HCT116 (cell line): ENCODE measurements around the gene PCCA. TPM values are rescaled to one million over a fixed set of nuclear protein-coding genes. Genes with fewer than 3 reads are reported as not detected.

Source experiments
- ATAC-seq: fragments of 200-7000 bp; cut with Tn5 transposase; 2 replicates; pipeline ENCODE4 v1.9.1; 2020; ENCODE audit warnings: mild to moderate bottlenecking, moderate library complexity
- BruUV-seq: library from RNA; stranded (reverse); fragments of 400-500 nt; replicated peaks from 2 replicates; lab custom pipeline; 2021; lab: Mats Ljungman, UMichigan
- CTCF ChIA-PET: fragments of 300-600 bp; sonication (Branson Sonifier 250); formaldehyde crosslinking; loops from one replicate; lab custom pipeline; 2021; ENCODE audit warnings: antibody characterized with exemption; lab: Charles Lee
- POLR2A ChIA-PET: fragments of 300-600, 350-600 bp; sonication (Branson Sonifier 250); formaldehyde crosslinking; loops from one replicate; lab custom pipeline; 2021; ENCODE audit warnings: antibody characterized with exemption; lab: Charles Lee
- RAD21 ChIA-PET, 2 experiments: fragments of 300-600 bp; sonication (Branson Sonifier 250); formaldehyde crosslinking; loops; one replicate each; lab custom pipeline; 2023; ENCODE audit warnings: low total read pairs in 2 of 2; ENCODE audit not compliant: uncharacterized antibody in 2 of 2, unreplicated experiment in 2 of 2, low non-redundant PET in 1 of 2; lab: Charles Lee
- DNase-seq: peaks from one replicate; pipeline ENCODE4 v3.0.0-alpha.2; 2010; ENCODE audit warnings: low read depth, low spot score
- H2AFZ ChIP-seq: fragments of 200-600 bp; shearing (Covaris generic), sonication (generic); 2 replicates; pipeline ENCODE4 v1.6.1; 2017; ENCODE audit warnings: low read depth, mixed run types, mixed read lengths, antibody characterized with exemption, low read length; ENCODE audit not compliant: poor library complexity, severe bottlenecking
- H3K27ac ChIP-seq: 2 replicates; pipeline ENCODE4 v1.5.1; 2012; ENCODE audit warnings: low read depth, low read length
- H3K27me3 ChIP-seq: fragments of 200-600 bp; sonication (generic); 2 replicates; pipeline ENCODE4 v1.6.1; 2016; ENCODE audit warnings: mixed run types, low read length, mixed read lengths; ENCODE audit not compliant: insufficient read depth
- H3K36me3 ChIP-seq, 2 experiments: fragments of 200-500 bp in 1 of 2; fragments of 200-600 bp in 1 of 2; sonication (Bioruptor generic) in 1 of 2; sonication (generic) in 1 of 2; 2 replicates each; pipeline versions ENCODE4 v1.5.1 to v1.6.1; 2014 to 2016; ENCODE audit warnings: low read length in 2 of 2, inconsistent platforms in 1 of 2, mixed read lengths in 1 of 2, mixed run types in 1 of 2; ENCODE audit not compliant: insufficient read depth in 2 of 2, control insufficient read depth in 1 of 2
- H3K4me1 ChIP-seq, 2 experiments: fragments of 200-600 bp in 1 of 2; sonication (generic) in 1 of 2; 2 replicates each; pipeline versions ENCODE4 v1.5.1 to v1.6.1; 2012 to 2017; ENCODE audit warnings: low read length in 2 of 2, inconsistent platforms in 1 of 2, mild to moderate bottlenecking in 1 of 2, mixed read lengths in 1 of 2, mixed run types in 1 of 2, moderate library complexity in 1 of 2; ENCODE audit not compliant: insufficient read depth in 2 of 2, control insufficient read depth in 1 of 2
- H3K4me2 ChIP-seq: fragments of 200-600 bp; sonication (generic); 2 replicates; pipeline ENCODE4 v1.6.1; 2017; ENCODE audit warnings: mixed run types, low read length, mixed read lengths
- H3K4me3 ChIP-seq, 2 experiments: fragments of 200-600 bp in 1 of 2; sonication (generic) in 1 of 2; replicated peaks in 1 of 2; 2 replicates each; pipeline ENCODE4 v1.5.1; 2011 to 2016; ENCODE audit warnings: low read length in 2 of 2, control low read depth in 1 of 2, low read depth in 1 of 2, mild to moderate bottlenecking in 1 of 2, mixed read lengths in 1 of 2, mixed run types in 1 of 2
- H3K79me2 ChIP-seq: fragments of 200-600 bp; sonication (generic); 2 replicates; pipeline ENCODE4 v1.6.1; 2017; ENCODE audit warnings: mild to moderate bottlenecking, mixed run types, low read length, moderate library complexity, mixed read lengths; ENCODE audit not compliant: insufficient read depth
- H3K9ac ChIP-seq: fragments of 200-600 bp; sonication (generic); 2 replicates; pipeline ENCODE4 v1.6.1; 2016; ENCODE audit warnings: low read length, mixed read lengths
- H3K9me2 ChIP-seq: fragments of 200-600 bp; sonication (generic), shearing (Covaris generic); 2 replicates; pipeline ENCODE4 v1.6.1; 2017; ENCODE audit warnings: mixed run types, mild to moderate bottlenecking, moderate library complexity; ENCODE audit not compliant: insufficient read depth
- H3K9me3 ChIP-seq, 2 experiments: fragments of 200-500 bp in 1 of 2; fragments of 200-600 bp in 1 of 2; sonication (Bioruptor generic) in 1 of 2; sonication (generic) in 1 of 2; 2 replicates each; pipeline ENCODE4 v1.6.1; 2014 to 2017; ENCODE audit warnings: low read length in 2 of 2, mixed read lengths in 2 of 2, inconsistent platforms in 1 of 2, low read depth in 1 of 2, mild to moderate bottlenecking in 1 of 2, mixed run types in 1 of 2, moderate library complexity in 1 of 2; ENCODE audit not compliant: control insufficient read depth in 1 of 2, insufficient read depth in 1 of 2
- H4K20me1 ChIP-seq: fragments of 200-600 bp; sonication (generic), shearing (Covaris generic); 2 replicates; pipeline ENCODE4 v1.6.1; 2017; ENCODE audit warnings: mixed run types, mild to moderate bottlenecking, moderate library complexity; ENCODE audit not compliant: insufficient read depth
- ATF3 ChIP-seq: IDR thresholded peaks from 2 replicates; pipeline ENCODE4 v1.6.1; 2012
- CBX3 ChIP-seq: IDR thresholded peaks from 2 replicates; pipeline ENCODE4 v1.6.1; 2012; ENCODE audit warnings: low read depth
- CTCF ChIP-seq, 3 experiments: fragments of 200-600 bp in 1 of 3; sonication (generic) in 1 of 3; IDR thresholded peaks in 2 of 3; conservative IDR thresholded peaks in 1 of 3; 2 replicates each; pipeline ENCODE4 v1.5.1; 2012 to 2017; ENCODE audit warnings: low read depth in 2 of 3, low read length in 2 of 3, antibody characterized with exemption in 1 of 3, borderline replicate concordance in 1 of 3, control low read depth in 1 of 3, mild to moderate bottlenecking in 1 of 3, mixed read lengths in 1 of 3, mixed run types in 1 of 3, moderate library complexity in 1 of 3; ENCODE audit not compliant: insufficient read depth in 1 of 3
- EGR1 ChIP-seq: IDR thresholded peaks from 2 replicates; pipeline ENCODE4 v1.6.1; 2012; ENCODE audit warnings: low read depth
- ELF1 ChIP-seq: IDR thresholded peaks from 2 replicates; pipeline ENCODE4 v1.6.1; 2012; ENCODE audit warnings: low read depth, borderline replicate concordance
- EZH2 ChIP-seq: fragments of 200-600 bp; sonication (generic); IDR thresholded peaks from 2 replicates; pipeline ENCODE4 v1.6.1; 2017; ENCODE audit warnings: antibody characterized with exemption, mixed run types
- EZH2phosphoT487 ChIP-seq: fragments of 200-600 bp; IDR thresholded peaks from 2 replicates; pipeline ENCODE4 v1.6.1; 2018; ENCODE audit warnings: antibody characterized with exemption, borderline replicate concordance
- FOSL1 ChIP-seq: IDR thresholded peaks from 2 replicates; pipeline ENCODE4 v1.6.1; 2012; ENCODE audit warnings: low read depth
- JUND ChIP-seq: IDR thresholded peaks from 2 replicates; pipeline ENCODE4 v1.6.1; 2012
- RAD21 ChIP-seq: IDR thresholded peaks from 2 replicates; pipeline ENCODE4 v1.6.1; 2012; ENCODE audit warnings: low read depth, mild to moderate bottlenecking
- REST ChIP-seq: IDR thresholded peaks from 2 replicates; pipeline ENCODE4 v1.6.1; 2012; ENCODE audit warnings: low read depth
- SRF ChIP-seq: IDR thresholded peaks from 2 replicates; pipeline ENCODE4 v1.6.1; 2012; ENCODE audit warnings: low read depth
- YY1 ChIP-seq: IDR thresholded peaks from 2 replicates; pipeline ENCODE4 v1.6.1; 2011; ENCODE audit warnings: low read length, low read depth, moderate library complexity, mild to moderate bottlenecking; ENCODE audit not compliant: insufficient replicate concordance; ENCODE audit errors: extremely low read depth
- ZBTB33 ChIP-seq: IDR thresholded peaks from 2 replicates; pipeline ENCODE4 v1.6.1; 2011; ENCODE audit warnings: mild to moderate bottlenecking, low read length, moderate library complexity; ENCODE audit not compliant: insufficient replicate concordance; ENCODE audit errors: extremely low read depth
- ZFX ChIP-seq: fragments of 450-650 bp; IDR thresholded peaks from 2 replicates; pipeline ENCODE4 v1.6.1; 2017
- intact Hi-C: fragments of 100-400 bp; cut with micrococcal nuclease; formaldehyde crosslinking; loops from 2 replicates; pipeline ENCODE4 v1.10.0; 2022
- total RNA-seq: library from RNA; stranded (reverse); gene quantifications from one replicate; pipeline ENCODE4 v1.2.1, GENCODE V29; 2021; ENCODE audit not compliant: unreplicated experiment

Gene PCCA
- total RNA-seq, 1 experiment from 2014 or later, result 23.0 TPM

GRCh38 chr13:100291624-100292023 is 202.7 kb downstream of the PCCA start:
- H3K27ac ChIP-seq, result no peak overlapping the region
- H2AFZ ChIP-seq, result no peak overlapping the region
- no TSS peak for BruUV-seq

More at GRCh38 chr13:100291624-100292023, 202.7 kb downstream of the PCCA start:
- H3K9me2 ChIP-seq, result no peaks in the 10 kb centered on the region
- intact Hi-C loops, result no loop called here
- H4K20me1 ChIP-seq, result no peaks in the 10 kb centered on the region
- ChIA-PET RAD21 (no interaction called here), POLR2A (interaction anchor here (1.7 kb wide), 1 partner anchor 12 kb away, joined by 3 read pairs; no protein-coding TSS in a partner anchor), CTCF (no interaction called here)
- H3K4me3 ChIP-seq, result no peak overlapping the region
- no peaks in the 10 kb centered on the region for H3K9me3 ChIP-seq
- no peak overlapping the region for H3K4me2 ChIP-seq
- no peak for TF ChIP-seq CBX3
- TF ChIP-seq ZBTB33, result no peak
- TF ChIP-seq EZH2, result no peak
- TF ChIP-seq YY1, result no peak
- no peak for TF ChIP-seq SRF
- no peak for TF ChIP-seq JUND
- no peak for TF ChIP-seq EZH2phosphoT487
- TF ChIP-seq ATF3, result no peak
- TF ChIP-seq FOSL1, result no peak
- no peak for TF ChIP-seq ZFX
- no peak for TF ChIP-seq ELF1
- TF ChIP-seq CTCF (IDR thresholded peaks at IDR 0.05 in 2 of 3, conservative IDR thresholded peaks at IDR 0.05 in 1 of 3; ENCODE audit: borderline replicate concordance in 1 of 3, insufficient read depth in 1 of 3, low read depth in 2 of 3, low read length in 2 of 3), result no peak
- no peak for TF ChIP-seq RAD21
- TF ChIP-seq REST, result no peak
- TF ChIP-seq EGR1, result no peak
- H3K79me2 ChIP-seq, result no peaks in the 10 kb centered on the region
- no peaks in the 10 kb centered on the region for H3K27me3 ChIP-seq
- no peaks in the 10 kb centered on the region for H3K4me1 ChIP-seq
- DNase-seq, result no peak
- no peaks in the 10 kb centered on the region for H3K36me3 ChIP-seq
- ATAC-seq, result no peak
- H3K9ac ChIP-seq, result no peak overlapping the region
